LNCAP (cell line): Measurements from ENCODE around the gene WDFY3.

Experiments used
- TF ChIP-seq, protein P1 (sequence below): fragments of 450-650 bp; IDR thresholded peaks from 2 replicates; pipeline ENCODE4 v1.5.1; 2017; ENCODE audit warnings: mild to moderate bottlenecking

The WDFY3 gene

DNA sequence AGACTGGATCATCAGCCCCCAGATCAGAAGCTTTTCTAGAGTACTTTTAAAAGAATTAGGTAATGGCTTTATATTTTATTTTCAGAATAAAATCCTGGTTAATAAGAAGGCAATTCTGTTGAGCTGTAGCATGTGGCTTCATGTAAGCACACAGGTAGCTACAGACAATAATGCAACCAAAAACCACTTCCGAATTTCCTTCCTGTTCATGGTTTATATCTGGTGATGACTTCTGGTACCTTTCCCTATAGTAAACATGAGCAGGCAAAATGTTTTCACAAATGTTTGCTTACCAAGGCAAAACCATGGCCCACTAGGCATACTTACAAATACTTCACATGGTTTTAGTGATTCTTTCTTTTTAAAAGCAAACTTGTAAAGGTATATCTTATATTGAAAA is 239.0 kb downstream of the WDFY3 start:
- TF ChIP-seq, protein P1, sequence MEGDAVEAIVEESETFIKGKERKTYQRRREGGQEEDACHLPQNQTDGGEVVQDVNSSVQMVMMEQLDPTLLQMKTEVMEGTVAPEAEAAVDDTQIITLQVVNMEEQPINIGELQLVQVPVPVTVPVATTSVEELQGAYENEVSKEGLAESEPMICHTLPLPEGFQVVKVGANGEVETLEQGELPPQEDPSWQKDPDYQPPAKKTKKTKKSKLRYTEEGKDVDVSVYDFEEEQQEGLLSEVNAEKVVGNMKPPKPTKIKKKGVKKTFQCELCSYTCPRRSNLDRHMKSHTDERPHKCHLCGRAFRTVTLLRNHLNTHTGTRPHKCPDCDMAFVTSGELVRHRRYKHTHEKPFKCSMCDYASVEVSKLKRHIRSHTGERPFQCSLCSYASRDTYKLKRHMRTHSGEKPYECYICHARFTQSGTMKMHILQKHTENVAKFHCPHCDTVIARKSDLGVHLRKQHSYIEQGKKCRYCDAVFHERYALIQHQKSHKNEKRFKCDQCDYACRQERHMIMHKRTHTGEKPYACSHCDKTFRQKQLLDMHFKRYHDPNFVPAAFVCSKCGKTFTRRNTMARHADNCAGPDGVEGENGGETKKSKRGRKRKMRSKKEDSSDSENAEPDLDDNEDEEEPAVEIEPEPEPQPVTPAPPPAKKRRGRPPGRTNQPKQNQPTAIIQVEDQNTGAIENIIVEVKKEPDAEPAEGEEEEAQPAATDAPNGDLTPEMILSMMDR: no peak

DNA sequence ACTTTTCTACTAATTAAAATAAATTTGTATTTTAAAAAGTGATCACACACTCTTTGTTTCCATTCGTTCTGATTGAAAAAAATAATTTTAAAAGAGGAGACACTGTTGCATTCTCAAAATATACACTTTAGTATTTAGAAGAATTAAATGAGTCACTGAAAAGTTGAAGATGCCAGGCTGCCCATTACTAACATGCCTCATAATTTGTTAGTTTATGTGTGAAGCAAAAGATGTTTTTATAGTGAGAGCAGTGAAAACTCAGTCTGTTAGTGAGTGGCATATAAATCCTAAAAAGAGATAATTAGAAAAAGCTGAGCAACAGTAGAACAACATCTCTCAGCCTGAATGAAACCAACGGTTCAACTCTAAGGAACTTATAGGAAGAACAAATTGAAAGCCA is 240.1 kb downstream of the WDFY3 start:
- TF ChIP-seq, protein P1: no peak

DNA sequence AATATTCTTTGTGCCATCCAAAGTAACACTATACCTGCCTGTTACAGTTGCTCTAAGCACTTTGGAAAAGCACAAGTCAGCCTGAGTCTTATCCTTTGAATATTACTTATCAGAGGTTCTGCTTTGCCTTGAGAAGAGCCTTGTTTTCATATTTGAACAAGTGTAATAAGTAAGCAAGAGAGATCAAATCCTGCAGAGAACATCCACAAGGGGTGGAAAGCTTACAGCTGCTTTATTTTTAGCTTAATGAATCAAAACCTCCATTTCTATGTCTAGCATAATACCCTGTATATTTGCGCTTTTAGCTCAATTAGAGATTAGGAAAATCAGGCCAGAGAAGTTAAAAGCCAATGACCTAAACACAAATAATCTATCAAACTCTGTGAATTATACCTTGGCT is 243.8 kb downstream of the WDFY3 start:
- TF ChIP-seq, protein P1: no peak

DNA sequence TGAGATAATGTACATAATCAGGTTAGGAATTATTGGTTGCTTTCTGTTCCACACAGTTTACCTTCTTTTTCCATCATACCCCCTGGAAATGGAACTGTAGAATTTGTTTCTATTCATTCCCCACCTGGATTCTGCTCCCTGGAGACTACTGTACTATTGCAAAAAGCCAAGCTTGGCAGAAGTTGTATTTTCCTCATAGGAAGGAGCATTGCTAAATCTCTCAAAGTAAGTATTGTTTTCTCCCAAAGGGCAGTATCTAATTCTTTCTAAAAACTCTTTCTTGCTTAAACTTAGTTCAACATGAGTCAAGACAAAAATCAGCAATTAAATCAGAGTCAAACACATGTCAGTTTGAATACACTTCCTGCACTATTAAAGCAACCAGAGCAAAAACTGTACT is 247.4 kb downstream of the WDFY3 start:
- TF ChIP-seq, protein P1: no peak

DNA sequence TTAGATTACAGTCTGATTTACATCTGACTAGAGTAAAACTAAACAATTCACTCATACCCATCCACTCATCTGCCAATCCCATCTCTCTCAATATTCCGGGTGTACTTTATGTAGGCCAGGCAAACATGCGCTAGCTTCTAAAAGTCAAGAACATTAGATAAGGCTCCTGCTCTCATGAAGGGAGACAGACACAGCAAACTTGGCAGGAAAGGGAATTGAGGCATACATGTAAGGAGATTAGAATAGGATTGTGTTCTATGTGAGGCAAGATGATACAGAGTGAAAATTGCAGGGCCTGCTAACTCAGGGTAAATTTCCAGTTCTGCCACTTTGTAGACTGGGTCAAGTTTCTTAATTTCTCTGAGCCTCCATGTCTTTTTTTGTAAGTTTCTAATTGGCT is 247.8 kb downstream of the WDFY3 start:
- TF ChIP-seq, protein P1: no peak

DNA sequence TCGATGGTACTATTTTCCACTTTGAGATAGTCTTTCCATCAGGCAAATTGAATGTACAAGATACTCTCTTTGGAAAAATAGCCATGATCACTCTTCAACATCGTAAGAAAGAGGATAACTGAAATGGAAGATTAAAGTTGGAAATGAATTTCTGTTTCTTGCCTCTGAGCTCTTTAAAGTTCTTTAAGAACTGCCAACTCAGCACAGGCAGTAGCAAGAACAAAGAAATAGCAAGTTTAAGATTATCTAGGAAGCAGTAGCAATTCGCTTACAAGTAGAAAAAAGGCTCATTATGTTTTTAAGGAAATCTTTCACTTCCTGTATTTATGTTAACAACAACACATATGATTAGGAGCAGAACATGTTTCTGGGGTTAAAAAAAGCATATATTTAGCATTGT is 255.9 kb downstream of the WDFY3 start:
- TF ChIP-seq, protein P1: no peak

DNA sequence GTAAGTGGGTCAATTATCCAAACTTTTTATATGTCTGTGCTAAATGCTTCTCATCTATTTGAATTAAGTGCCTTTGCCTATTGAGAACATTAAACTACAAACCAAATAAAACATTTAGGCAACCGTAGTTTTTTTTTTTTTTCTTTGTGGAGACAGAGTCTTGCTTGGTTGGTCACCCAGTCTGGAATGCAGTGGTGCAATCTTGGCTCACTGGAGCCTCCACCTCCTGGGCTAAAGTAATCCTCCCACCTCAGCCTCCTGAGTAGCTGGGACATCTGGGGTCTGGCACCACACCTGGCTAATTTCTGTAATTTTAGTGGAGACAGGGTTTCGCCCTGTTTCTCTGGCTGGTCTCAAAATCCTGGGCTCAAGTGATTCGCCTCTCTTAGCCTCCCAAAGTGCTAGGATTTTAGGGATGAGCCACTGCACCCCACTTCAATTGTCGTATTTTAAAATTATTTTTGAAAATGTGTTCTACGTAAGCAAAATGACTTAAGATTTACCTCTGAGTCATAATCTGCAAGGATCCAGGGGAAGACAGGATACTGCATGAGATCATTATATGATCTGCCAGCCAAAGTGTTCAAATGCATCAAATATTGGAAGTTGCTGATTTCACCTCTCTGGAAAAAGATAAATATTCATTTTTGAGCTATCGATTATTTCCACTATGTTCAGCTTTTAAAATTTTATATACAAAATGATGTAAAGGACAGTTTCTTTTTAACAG is 257.9 kb downstream of the WDFY3 start:
- TF ChIP-seq, protein P1: no peak

DNA sequence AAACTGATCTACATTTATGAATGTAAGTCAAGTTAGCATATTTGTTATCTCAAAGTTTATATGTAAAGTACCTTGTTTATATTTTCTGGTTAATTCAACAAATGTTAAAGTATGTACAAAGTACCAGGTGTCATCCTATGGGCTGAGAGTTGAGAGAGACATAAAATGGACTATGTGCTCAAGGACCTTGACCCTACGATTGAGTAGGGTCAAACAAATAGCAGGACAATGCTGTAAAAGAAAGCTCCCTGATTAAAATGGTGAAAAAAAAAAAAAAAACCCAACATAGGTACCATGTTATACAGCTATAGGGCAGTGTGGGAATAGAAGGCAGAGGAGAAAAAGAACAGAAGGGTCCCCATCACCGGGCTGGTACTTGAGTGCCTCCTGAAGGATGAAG is 260.2 kb downstream of the WDFY3 start:
- TF ChIP-seq, protein P1: no peak
